HepG2 (cell line): ENCODE data around the gene MDFI. TPM values are rescaled to one million over a fixed set of nuclear protein-coding genes. Genes with fewer than 3 reads are reported as not detected.

Experiments
- BHLHE40 ChIP-seq: IDR thresholded peaks from 2 replicates; pipeline ENCODE4 v1.6.1; 2011; ENCODE audit warnings: low read length, improper control_type of control experiment
- CREB1 ChIP-seq, 2 experiments: fragments of 450-650 bp in 1 of 2; IDR thresholded peaks; 2 replicates each; pipeline ENCODE4 v1.6.1; 2016 to 2017; ENCODE audit warnings: control low read depth in 1 of 2, mild to moderate bottlenecking in 1 of 2, missing compliant biosample characterization in 1 of 2, missing genetic modification characterization in 1 of 2
- FOXK2 ChIP-seq: fragments of 450-650 bp; IDR thresholded peaks from 2 replicates; pipeline ENCODE4 v1.6.1; 2016
- HDAC2 ChIP-seq: sonication (generic); formaldehyde crosslinking; IDR thresholded peaks from 2 replicates; pipeline ENCODE4 v1.4.0; 2020; ENCODE audit warnings: missing genetic modification reagents
- KDM2A ChIP-seq: sonication (generic); formaldehyde crosslinking; IDR thresholded peaks from 2 replicates; pipeline ENCODE4 v1.4.0; 2020; ENCODE audit warnings: low read depth, missing genetic modification reagents, borderline replicate concordance
- MYNN ChIP-seq: sonication (generic); formaldehyde crosslinking; IDR thresholded peaks from 2 replicates; pipeline ENCODE4 v1.4.0; 2020; ENCODE audit warnings: mild to moderate bottlenecking, low read depth, missing genetic modification reagents
- PCBP1 ChIP-seq: fragments of 200-400 bp; formaldehyde crosslinking; IDR thresholded peaks from 2 replicates; pipeline ENCODE4 v1.6.1; 2017; ENCODE audit warnings: mild to moderate bottlenecking, low read depth, low read length, borderline replicate concordance
- REXO4 ChIP-seq: sonication (generic); formaldehyde crosslinking; IDR thresholded peaks from 2 replicates; pipeline ENCODE4 v1.8.0; 2022; ENCODE audit warnings: missing genetic modification reagents, mild to moderate bottlenecking, borderline replicate concordance
- TAF15 ChIP-seq: fragments of 200-400 bp; formaldehyde crosslinking; IDR thresholded peaks from one replicate; pipeline ENCODE4 v1.6.1; 2018; ENCODE audit warnings: mild to moderate bottlenecking, low read depth, low read length; ENCODE audit not compliant: poor library complexity, severe bottlenecking
- TCF7 ChIP-seq: sonication (generic); IDR thresholded peaks from 2 replicates; pipeline ENCODE4 v1.6.1; 2016; ENCODE audit warnings: antibody characterized with exemption, low read depth
- TOE1 ChIP-seq: sonication (generic); formaldehyde crosslinking; IDR thresholded peaks from 2 replicates; pipeline ENCODE4 v1.4.0; 2020; ENCODE audit warnings: mild to moderate bottlenecking, missing genetic modification reagents
- YEATS4 ChIP-seq: sonication (generic); formaldehyde crosslinking; IDR thresholded peaks from 2 replicates; pipeline ENCODE4 v1.4.0; 2020; ENCODE audit warnings: missing genetic modification reagents, borderline replicate concordance
- ZIK1 ChIP-seq: sonication (generic); formaldehyde crosslinking; IDR thresholded peaks from 2 replicates; pipeline ENCODE4 v1.5.0; 2020; ENCODE audit warnings: mild to moderate bottlenecking, low read depth, missing genetic modification reagents, borderline replicate concordance
- ZMAT3 ChIP-seq: sonication (generic); formaldehyde crosslinking; conservative IDR thresholded peaks from 2 replicates; pipeline ENCODE4 v1.7.0; 2021; ENCODE audit warnings: missing genetic modification reagents
- ZNF317 ChIP-seq: sonication (generic); formaldehyde crosslinking; IDR thresholded peaks from 2 replicates; pipeline ENCODE4 v1.5.0; 2020; ENCODE audit warnings: mild to moderate bottlenecking, missing genetic modification reagents
- ZNF569 ChIP-seq: sonication (generic); formaldehyde crosslinking; IDR thresholded peaks from 2 replicates; pipeline ENCODE4 v1.5.0; 2020; ENCODE audit warnings: mild to moderate bottlenecking, missing genetic modification reagents, moderate library complexity, borderline replicate concordance
- ZNF746 ChIP-seq: sonication (generic); formaldehyde crosslinking; IDR thresholded peaks from 2 replicates; pipeline ENCODE4 v1.8.0; 2022; ENCODE audit warnings: mild to moderate bottlenecking, missing genetic modification reagents
- ZNF749 ChIP-seq: sonication (generic); formaldehyde crosslinking; IDR thresholded peaks from 2 replicates; pipeline ENCODE4 v1.8.0; 2022; ENCODE audit warnings: mild to moderate bottlenecking, missing genetic modification reagents, moderate library complexity, borderline replicate concordance
- polyA plus RNA-seq, 8 experiments: library from polyadenylated mRNA; depleted of rRNA in 3 of 8; stranded (reverse) in 7 of 8; unstranded in 1 of 8; fragments of >200 nt; fragmentation: Illumina TruSeq in 4 of 8; extraction: Trizol in 4 of 8; gene quantifications; 2 replicates each; pipeline versions ENCODE4 v1.2.1 to v1.2.3, GENCODE V29; 2011 to 2016; ENCODE audit warnings: low read depth in 4 of 8, missing spikeins in 1 of 8, mixed read lengths in 1 of 8; ENCODE audit not compliant: insufficient read depth in 1 of 8
- total RNA-seq, 5 experiments: library from RNA; depleted of rRNA; stranded (reverse); fragments of >200 nt; fragmentation: Illumina TruSeq; extraction: Trizol; gene quantifications; 2 replicates each; pipeline ENCODE4 v1.2.3, GENCODE V29; 2016; ENCODE audit warnings: low read depth in 1 of 5
- TF ChIP-seq, protein P1 (sequence below): IDR thresholded peaks from 2 replicates; pipeline ENCODE4 v1.6.1; 2016; ENCODE audit warnings: low read depth
- TF ChIP-seq, protein P2 (sequence below): IDR thresholded peaks from 2 replicates; pipeline ENCODE4 v1.6.1; 2012; ENCODE audit warnings: inconsistent platforms
- TF ChIP-seq, protein P3 (sequence below): sonication (generic); formaldehyde crosslinking; IDR thresholded peaks from 2 replicates; pipeline ENCODE4 v1.4.0; 2020; ENCODE audit warnings: missing genetic modification reagents

The MDFI gene
- total and polyA plus RNA-seq, 2 of the 13 experiments (the other 11 are each of a cell fraction or from before 2014, with no cell fraction given) = 0.28 TPM; not detected in 1

DNA sequence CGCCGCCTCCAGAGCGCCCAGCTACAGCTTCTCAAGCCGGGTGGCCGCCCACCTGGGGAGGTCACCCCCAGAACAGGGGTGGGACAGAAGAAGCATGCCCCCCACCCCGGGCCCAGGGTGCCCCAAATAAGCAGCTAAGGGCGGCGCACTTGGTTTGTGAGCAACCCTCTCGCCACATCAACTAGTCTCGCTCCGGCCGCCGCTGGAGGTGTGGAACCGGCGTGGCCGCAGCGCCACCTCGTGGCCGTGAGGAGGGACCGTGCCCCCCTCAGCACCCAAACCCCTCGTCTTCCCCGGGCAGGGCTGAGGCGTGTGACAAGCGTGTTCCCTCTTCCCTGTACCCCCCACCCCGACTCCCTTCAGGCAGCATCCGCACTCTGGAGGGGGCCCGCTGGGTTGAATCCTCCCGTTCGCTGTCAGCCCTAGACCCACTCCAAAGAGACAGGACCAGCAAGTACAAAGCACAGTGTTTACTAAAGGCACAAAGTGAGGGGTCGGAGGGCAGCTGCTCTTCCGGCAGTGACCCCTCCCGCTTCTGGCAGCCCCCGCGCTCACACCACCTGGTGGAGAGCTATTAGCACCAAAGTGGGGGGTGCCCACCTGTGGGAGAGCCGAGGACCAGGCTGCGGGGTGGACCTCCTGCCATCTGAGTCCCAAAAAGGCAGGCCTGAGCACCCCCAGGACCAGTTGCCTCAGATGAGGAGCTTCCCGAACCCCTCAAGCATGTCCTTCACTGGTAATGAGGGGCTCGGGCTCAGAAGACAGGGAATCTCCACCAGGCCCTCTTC lies 45.4 kb downstream of the MDFI start (continued):
- TF ChIP-seq, protein P1, sequence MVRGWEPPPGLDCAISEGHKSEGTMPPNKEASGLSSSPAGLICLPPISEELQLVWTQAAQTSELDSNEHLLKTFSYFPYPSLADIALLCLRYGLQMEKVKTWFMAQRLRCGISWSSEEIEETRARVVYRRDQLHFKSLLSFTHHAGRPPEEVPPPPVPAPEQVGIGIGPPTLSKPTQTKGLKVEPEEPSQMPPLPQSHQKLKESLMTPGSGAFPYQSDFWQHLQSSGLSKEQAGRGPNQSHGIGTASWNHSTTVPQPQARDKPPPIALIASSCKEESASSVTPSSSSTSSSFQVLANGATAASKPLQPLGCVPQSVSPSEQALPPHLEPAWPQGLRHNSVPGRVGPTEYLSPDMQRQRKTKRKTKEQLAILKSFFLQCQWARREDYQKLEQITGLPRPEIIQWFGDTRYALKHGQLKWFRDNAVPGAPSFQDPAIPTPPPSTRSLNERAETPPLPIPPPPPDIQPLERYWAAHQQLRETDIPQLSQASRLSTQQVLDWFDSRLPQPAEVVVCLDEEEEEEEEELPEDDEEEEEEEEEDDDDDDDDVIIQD (CRISPR knock-in tag) = no peak
- TF ChIP-seq PCBP1 (peak; percentile 82; the same call in 1 of the 2 replicates), ZNF317 (CRISPR knock-in tag) (peak; percentile 53; the same call in 1 of the 2 replicates), ZIK1 (CRISPR knock-in tag) (peak; percentile 35; the same call in 1 of the 2 replicates), BHLHE40 (peak; percentile 51), REXO4 (no peak), CREB1 (IDR thresholded peaks at IDR 0.05) (no peak), CREB1 (CRISPR knock-in tag; IDR thresholded peaks at IDR 0.05) (no peak), HDAC2 (CRISPR knock-in tag) (peak; percentile 31; the same call in 1 of the 2 replicates), TOE1 (CRISPR knock-in tag) (no peak), TCF7 (no peak), ZNF569 (CRISPR knock-in tag) (no peak), TAF15 (peak; percentile 87), ZNF746 (CRISPR knock-in tag) (no peak), ZMAT3 (CRISPR knock-in tag) (no peak), ZNF749 (peak; percentile 69; the same call in 1 of the 2 replicates), YEATS4 (no peak), KDM2A (CRISPR knock-in tag) (peak; percentile 97), MYNN (CRISPR knock-in tag) (no peak), FOXK2 (no peak)
- TF ChIP-seq, protein P2, sequence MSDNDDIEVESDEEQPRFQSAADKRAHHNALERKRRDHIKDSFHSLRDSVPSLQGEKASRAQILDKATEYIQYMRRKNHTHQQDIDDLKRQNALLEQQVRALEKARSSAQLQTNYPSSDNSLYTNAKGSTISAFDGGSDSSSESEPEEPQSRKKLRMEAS = peak; percentile 69; the same call in 1 of the 2 replicates
- TF ChIP-seq, protein P3, sequence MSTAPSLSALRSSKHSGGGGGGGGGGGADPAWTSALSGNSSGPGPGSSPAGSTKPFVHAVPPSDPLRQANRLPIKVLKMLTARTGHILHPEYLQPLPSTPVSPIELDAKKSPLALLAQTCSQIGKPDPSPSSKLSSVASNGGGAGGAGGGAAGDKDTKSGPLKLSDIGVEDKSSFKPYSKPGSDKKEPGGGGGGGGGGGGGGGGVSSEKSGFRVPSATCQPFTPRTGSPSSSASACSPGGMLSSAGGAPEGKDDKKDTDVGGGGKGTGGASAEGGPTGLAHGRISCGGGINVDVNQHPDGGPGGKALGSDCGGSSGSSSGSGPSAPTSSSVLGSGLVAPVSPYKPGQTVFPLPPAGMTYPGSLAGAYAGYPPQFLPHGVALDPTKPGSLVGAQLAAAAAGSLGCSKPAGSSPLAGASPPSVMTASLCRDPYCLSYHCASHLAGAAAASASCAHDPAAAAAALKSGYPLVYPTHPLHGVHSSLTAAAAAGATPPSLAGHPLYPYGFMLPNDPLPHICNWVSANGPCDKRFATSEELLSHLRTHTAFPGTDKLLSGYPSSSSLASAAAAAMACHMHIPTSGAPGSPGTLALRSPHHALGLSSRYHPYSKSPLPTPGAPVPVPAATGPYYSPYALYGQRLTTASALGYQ (CRISPR knock-in tag) = no peak
